AG10803 (cell line): ENCODE results near the gene EML5.

Experiments used
- DNase-seq: peaks from one replicate; pipeline ENCODE4 v3.0.0; 2010; ENCODE audit warnings: low read depth
- H3K4me3 ChIP-seq: 2 replicates; pipeline ENCODE4 v1.5.1; 2011; ENCODE audit warnings: mild to moderate bottlenecking, low read length, control low read depth
- TF ChIP-seq, protein P1 (sequence below): conservative IDR thresholded peaks from 2 replicates; pipeline ENCODE4 v1.5.1; 2011; ENCODE audit warnings: mild to moderate bottlenecking, low read length, control low read depth, inconsistent platforms

The EML5 gene

DNA sequence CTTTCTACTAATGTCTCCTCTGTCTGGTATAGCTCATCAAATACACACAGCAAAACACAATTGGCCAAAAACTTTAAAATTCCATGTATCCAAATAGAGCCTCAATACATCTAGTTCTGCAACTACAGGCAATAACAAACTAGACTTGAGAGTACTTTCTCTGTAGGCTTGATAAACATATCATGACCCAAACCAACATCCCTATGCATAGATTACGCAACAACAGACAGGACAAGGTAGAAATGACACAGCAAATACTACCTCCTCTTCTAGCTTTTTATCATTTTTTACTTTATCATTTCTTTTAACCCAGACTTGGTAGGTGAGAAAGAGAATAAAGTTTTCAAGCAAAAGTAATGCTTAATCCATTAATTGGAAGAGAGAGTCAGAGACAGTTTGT, 41.8 kb downstream of the EML5 start:
- TF ChIP-seq, protein P1, sequence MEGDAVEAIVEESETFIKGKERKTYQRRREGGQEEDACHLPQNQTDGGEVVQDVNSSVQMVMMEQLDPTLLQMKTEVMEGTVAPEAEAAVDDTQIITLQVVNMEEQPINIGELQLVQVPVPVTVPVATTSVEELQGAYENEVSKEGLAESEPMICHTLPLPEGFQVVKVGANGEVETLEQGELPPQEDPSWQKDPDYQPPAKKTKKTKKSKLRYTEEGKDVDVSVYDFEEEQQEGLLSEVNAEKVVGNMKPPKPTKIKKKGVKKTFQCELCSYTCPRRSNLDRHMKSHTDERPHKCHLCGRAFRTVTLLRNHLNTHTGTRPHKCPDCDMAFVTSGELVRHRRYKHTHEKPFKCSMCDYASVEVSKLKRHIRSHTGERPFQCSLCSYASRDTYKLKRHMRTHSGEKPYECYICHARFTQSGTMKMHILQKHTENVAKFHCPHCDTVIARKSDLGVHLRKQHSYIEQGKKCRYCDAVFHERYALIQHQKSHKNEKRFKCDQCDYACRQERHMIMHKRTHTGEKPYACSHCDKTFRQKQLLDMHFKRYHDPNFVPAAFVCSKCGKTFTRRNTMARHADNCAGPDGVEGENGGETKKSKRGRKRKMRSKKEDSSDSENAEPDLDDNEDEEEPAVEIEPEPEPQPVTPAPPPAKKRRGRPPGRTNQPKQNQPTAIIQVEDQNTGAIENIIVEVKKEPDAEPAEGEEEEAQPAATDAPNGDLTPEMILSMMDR, result no peak
- H3K4me3 ChIP-seq, result no peak overlapping the region
- no peak for DNase-seq

- TF ChIP-seq, protein P1, result no peak
- H3K4me3 ChIP-seq, result no peak overlapping the region
- no peak for DNase-seq
Measured at GRCh38 chr14:88750413-88750812, 42.3 kb downstream of the EML5 start.

GRCh38 chr14:88749139-88749538, 43.6 kb downstream of the EML5 start:
- TF ChIP-seq, protein P1, result no peak
- DNase-seq, result no peak
- no peak overlapping the region for H3K4me3 ChIP-seq

- no peak overlapping the region for H3K4me3 ChIP-seq
- TF ChIP-seq, protein P1, result no peak
- no peak for DNase-seq
Measured at GRCh38 chr14:88748288-88748687, 44.5 kb downstream of the EML5 start.

GRCh38 chr14:88746052-88746451, 46.7 kb downstream of the EML5 start:
- DNase-seq, result no peak
- no peak overlapping the region for H3K4me3 ChIP-seq
- TF ChIP-seq, protein P1, result no peak

GRCh38 chr14:88737245-88737644, 55.5 kb downstream of the EML5 start:
- H3K4me3 ChIP-seq, result no peak overlapping the region
- no peak for DNase-seq
- TF ChIP-seq, protein P1, result no peak

- no peak for DNase-seq
- TF ChIP-seq, protein P1, result no peak
- H3K4me3 ChIP-seq, result no peak overlapping the region
Measured at GRCh38 chr14:88733121-88733520, 59.6 kb downstream of the EML5 start.
